Prostate gland (tissue), 2 donors: ENCODE measurements around the gene TIMP4. TPM values are rescaled to one million over a fixed set of nuclear protein-coding genes. Genes with fewer than 3 reads are reported as not detected.

ENCODE experiments used
- DNase-seq: peaks from one replicate; pipeline ENCODE4 v3.0.0-alpha.2; 2019; ENCODE audit warnings: low spot score
- H3K27ac ChIP-seq, 2 donors: fragments of 200-600 bp; sonication (generic); 2 replicates each; pipeline ENCODE4 v1.5.1; 2017 to 2019
- H3K27me3 ChIP-seq: fragments of 200-600 bp; sonication (generic); replicated peaks from 2 replicates; pipeline ENCODE4 v1.5.1; 2019; ENCODE audit not compliant: insufficient read depth
- H3K36me3 ChIP-seq, 2 donors: fragments of 200-600 bp; sonication (generic); 1 replicate in 1 of 2; 2 replicates in 1 of 2; pipeline versions ENCODE4 v1.5.1 to v1.8.1; 2017 to 2019
- H3K4me1 ChIP-seq: fragments of 200-600 bp; sonication (generic); replicated peaks from 2 replicates; pipeline ENCODE4 v1.5.1; 2019
- H3K4me3 ChIP-seq, 2 donors: fragments of 200-600 bp; sonication (generic); 2 replicates each; pipeline ENCODE4 v1.5.1; 2017 to 2019
- H3K9me3 ChIP-seq: fragments of 200-600 bp; sonication (generic); 2 replicates; pipeline ENCODE4 v1.5.1; 2017
- POLR2A ChIP-seq: fragments of 450-650 bp; IDR thresholded peaks from one replicate; pipeline ENCODE4 v1.6.1; 2016; ENCODE audit warnings: antibody characterized with exemption, mild to moderate bottlenecking
- POLR2AphosphoS5 ChIP-seq: sonication (generic); formaldehyde crosslinking; IDR thresholded peaks from one replicate; pipeline ENCODE4 v1.6.1; 2017; ENCODE audit warnings: antibody characterized with exemption
- WGBS: methylation state at CpG from one replicate; pipeline ENCODE4 v1.1.5; 2018; 5-methylcytosine and 5-hydroxymethylcytosine counted together
- intact Hi-C: fragments of 100-400 bp; cut with DNase I; formaldehyde crosslinking; loops from one replicate; pipeline ENCODE4 v1.14.2; 2022
- total RNA-seq, 2 donors: library from RNA; depleted of rRNA; stranded (reverse); fragments of >200 nt; gene quantifications; one replicate each; pipeline ENCODE4 v1.1.0, GENCODE V29; 2016
- TF ChIP-seq, protein P1 (sequence below), 4 experiments: fragments of 200-600 bp in 2 of 4; fragments of 450-650 bp in 2 of 4; sonication (generic) in 2 of 4; IDR thresholded peaks; 1 replicate in 3 of 4; 2 replicates in 1 of 4; pipeline ENCODE4 v1.5.1; 2016 to 2019; ENCODE audit warnings: antibody characterized with exemption in 4 of 4, mild to moderate bottlenecking in 2 of 4, moderate library complexity in 2 of 4

Gene TIMP4
- total RNA-seq, 2 donors from 2014 or later = 5.6 to 9.7 TPM

DNA sequence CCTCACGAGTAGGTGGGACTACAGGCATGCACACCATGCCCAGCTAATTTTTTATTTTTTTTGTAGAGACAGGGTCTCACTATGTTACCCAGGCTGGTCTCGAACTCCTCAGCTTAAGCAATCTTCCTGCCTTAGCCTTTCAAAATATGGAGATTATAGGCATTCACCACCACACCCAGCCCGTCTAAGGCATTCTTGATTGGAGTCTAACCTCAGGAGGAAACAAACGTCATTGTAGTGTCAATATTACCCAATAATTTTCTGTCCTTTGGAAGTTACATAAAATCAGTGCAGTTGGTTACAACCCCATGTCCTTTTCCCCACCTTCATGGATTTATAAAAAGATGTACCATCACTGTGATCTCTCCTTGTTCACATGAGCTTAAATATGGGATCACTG is 41.8 kb downstream of the TIMP4 start:
- TF ChIP-seq POLR2AphosphoS5 (no peak), POLR2A (no peak)
- TF ChIP-seq, protein P1, sequence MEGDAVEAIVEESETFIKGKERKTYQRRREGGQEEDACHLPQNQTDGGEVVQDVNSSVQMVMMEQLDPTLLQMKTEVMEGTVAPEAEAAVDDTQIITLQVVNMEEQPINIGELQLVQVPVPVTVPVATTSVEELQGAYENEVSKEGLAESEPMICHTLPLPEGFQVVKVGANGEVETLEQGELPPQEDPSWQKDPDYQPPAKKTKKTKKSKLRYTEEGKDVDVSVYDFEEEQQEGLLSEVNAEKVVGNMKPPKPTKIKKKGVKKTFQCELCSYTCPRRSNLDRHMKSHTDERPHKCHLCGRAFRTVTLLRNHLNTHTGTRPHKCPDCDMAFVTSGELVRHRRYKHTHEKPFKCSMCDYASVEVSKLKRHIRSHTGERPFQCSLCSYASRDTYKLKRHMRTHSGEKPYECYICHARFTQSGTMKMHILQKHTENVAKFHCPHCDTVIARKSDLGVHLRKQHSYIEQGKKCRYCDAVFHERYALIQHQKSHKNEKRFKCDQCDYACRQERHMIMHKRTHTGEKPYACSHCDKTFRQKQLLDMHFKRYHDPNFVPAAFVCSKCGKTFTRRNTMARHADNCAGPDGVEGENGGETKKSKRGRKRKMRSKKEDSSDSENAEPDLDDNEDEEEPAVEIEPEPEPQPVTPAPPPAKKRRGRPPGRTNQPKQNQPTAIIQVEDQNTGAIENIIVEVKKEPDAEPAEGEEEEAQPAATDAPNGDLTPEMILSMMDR (IDR thresholded peaks at IDR 0.05) = no peak
- Histone ChIP-seq H3K27me3 (no peaks in the 10 kb centered on the region), H3K4me3 (no peak overlapping the region), H3K9me3 (no peaks in the 10 kb centered on the region), H3K27ac (no peak overlapping the region), H3K4me1 (no peaks in the 10 kb centered on the region), H3K36me3 (no peaks in the 10 kb centered on the region)
- DNase-seq = no peak
- intact Hi-C loops = no loop called here
- WGBS = 77% methylated on average over 4 of the region's 4 CpGs

DNA sequence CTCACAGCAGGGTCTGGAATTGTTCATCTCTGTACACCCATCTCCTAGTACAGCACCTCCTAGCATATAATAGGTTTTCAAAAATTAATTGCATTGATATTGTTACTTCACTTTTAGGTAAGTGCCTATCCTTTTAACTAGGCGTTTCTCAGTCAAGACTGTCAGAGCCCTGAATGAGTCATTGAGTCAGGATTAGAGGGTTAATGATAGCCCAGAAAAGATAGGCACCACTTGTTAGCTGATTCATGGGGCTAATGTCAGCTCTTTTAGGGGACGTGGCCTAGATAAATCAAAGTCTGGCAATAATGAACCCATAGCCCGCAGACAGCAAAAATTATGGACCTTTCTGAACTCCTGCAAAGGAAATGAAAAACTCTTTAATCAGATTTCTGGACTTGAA is 42.9 kb downstream of the TIMP4 start:
- intact Hi-C loops = no loop called here
- WGBS = 90% methylated on average over 3 of the region's 3 CpGs

DNA sequence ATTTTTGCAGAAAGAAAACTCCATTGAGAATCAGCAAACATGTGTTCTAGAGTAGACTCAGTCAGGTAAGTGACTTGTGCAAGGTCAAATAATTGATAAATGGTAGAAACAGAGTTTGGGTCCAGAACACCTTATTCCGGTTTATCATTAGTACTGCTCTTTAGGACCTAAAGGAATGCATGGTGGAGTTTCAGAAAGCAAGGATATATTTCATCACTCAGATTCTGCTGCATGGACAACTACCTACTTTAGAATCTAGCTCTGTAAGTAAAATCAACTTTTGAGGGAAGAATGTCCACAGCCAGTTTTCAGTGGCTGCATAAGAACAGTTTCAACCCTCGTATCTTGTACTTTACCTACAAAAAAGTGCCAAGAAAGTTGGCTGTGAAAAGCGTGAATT is 43.6 kb downstream of the TIMP4 start:
- intact Hi-C loops = no loop called here
- Histone ChIP-seq H3K36me3 (no peaks in the 10 kb centered on the region), H3K27ac (no peak overlapping the region), H3K9me3 (no peaks in the 10 kb centered on the region), H3K27me3 (no peaks in the 10 kb centered on the region), H3K4me1 (no peaks in the 10 kb centered on the region), H3K4me3 (no peak overlapping the region)
- 76% methylated on average over 3 of the region's 3 CpGs for WGBS
- no peak for TF ChIP-seq POLR2AphosphoS5
- TF ChIP-seq POLR2A = no peak
- TF ChIP-seq, protein P1 (IDR thresholded peaks at IDR 0.05) = no peak
- no peak for DNase-seq

More for the DNA sequence above, 42.9 kb downstream of the TIMP4 start:
- Histone ChIP-seq H3K4me3 (no peak overlapping the region), H3K27ac (no peak overlapping the region), H3K27me3 (no peaks in the 10 kb centered on the region), H3K4me1 (no peaks in the 10 kb centered on the region), H3K36me3 (no peaks in the 10 kb centered on the region), H3K9me3 (no peaks in the 10 kb centered on the region)
- TF ChIP-seq POLR2A (no peak), POLR2AphosphoS5 (no peak)
- TF ChIP-seq, protein P1 (IDR thresholded peaks at IDR 0.05) = no peak
- no peak for DNase-seq

DNA sequence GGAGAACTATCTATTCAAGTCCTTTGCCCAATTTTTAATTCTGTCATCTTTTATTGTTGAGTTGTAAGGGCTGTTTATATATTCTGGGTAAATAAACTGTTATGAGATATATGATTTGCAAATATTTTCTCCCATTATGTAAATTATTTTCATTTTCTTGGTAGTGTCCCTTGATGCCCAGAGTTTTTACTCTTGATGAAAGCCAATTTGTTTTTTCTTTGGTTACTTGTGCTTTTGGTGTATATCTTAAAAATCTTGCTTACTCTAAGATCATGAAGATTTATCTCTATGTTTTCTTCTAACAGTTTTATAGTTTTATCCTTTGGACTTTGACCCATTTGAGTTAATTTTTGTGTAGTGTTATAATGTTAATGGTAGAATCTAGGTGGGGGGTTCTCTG is 44.5 kb downstream of the TIMP4 start:
- Histone ChIP-seq H3K9me3 (no peaks in the 10 kb centered on the region), H3K27ac (no peak overlapping the region), H3K4me1 (no peaks in the 10 kb centered on the region), H3K4me3 (no peak overlapping the region), H3K36me3 (no peaks in the 10 kb centered on the region), H3K27me3 (no peaks in the 10 kb centered on the region)
- intact Hi-C loops = no loop called here
- no peak for TF ChIP-seq POLR2A
- TF ChIP-seq, protein P1 (IDR thresholded peaks at IDR 0.05) = no peak
- no peak for TF ChIP-seq POLR2AphosphoS5
- no peak for DNase-seq

DNA sequence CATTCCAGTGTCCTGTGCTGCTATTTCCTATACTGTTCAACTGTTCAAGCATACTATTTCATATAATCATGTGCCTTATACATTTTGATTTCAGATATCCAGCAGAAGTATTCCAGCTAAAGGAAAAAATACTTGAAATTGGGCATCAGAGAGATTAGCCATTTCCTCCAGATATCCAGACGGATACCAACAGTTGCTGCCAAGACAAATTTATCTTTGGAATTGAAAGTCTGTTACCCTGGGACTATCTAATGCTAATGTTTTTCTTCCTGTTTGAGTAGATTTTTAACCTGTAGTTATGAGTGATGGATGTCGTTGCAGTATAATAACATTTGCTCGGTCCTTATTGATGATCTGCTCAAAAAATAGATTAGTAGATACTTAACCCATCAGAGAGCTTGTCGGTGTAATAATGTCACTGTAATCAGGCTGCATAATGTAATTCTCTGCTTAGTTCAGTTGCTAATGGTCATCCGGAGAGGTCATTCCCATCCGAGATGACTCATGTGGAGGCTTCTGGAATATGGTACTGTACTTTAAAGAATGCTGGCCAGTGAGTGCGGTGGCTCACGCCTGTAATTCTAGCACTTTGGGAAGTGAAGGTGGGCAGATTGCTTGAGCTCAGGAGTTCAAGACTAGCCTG is 51.5 kb downstream of the TIMP4 start:
- Histone ChIP-seq H3K36me3 (no peaks in the 10 kb centered on the region), H3K9me3 (no peaks in the 10 kb centered on the region), H3K27me3 (no peaks in the 10 kb centered on the region), H3K27ac (no peak overlapping the region), H3K4me3 (no peak overlapping the region), H3K4me1 (no peaks in the 10 kb centered on the region)
- intact Hi-C loops = no loop called here
- TF ChIP-seq, protein P1 (IDR thresholded peaks at IDR 0.05) = no peak
- TF ChIP-seq POLR2A = no peak
- no peak for TF ChIP-seq POLR2AphosphoS5
- no peak for DNase-seq
- WGBS = 80% methylated on average over 8 of the region's 8 CpGs
